ENCODE data around the gene GMIP.

DNA sequence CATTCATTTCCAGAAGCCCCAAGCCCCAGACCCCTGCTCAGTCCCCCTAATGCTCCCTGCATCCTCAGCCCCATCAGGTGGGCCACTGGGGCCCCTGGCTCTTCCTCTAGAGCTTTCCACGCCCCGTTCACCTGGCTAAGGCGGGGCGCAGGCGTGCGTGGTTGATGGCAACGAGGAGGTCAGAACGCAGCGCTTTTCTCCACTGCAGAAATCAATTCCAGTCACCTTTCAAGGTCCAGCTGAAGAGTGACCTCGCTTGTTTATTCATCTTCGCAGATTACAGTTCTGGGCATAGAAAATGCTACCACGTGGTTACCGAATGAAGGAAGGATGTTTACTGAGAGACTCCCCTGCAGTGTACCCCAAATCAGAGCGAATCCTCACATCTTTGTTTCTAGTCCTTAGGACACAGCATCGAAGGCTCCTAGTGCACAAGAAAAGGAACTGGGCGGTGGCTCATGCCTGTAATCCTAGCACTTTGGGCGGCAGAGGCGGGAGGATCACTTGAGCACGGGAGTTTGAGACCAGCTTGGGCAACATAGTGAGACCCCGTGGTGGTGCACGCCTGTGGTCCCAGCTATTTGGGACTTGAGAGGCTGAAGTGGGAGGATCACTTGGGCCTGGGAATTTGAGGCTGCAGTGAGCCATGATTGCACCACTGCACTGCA lies 24.1 kb downstream of the GMIP start:
- TF ChIP-seq POLR2A (IDR thresholded peaks at IDR 0.05; ENCODE audit: low read depth, low read length) (no peak), JUN (IDR thresholded peaks at IDR 0.05; ENCODE audit: borderline replicate concordance, insufficient read depth, insufficient read length, low read depth) (no peak)
- TF ChIP-seq, protein P1, sequence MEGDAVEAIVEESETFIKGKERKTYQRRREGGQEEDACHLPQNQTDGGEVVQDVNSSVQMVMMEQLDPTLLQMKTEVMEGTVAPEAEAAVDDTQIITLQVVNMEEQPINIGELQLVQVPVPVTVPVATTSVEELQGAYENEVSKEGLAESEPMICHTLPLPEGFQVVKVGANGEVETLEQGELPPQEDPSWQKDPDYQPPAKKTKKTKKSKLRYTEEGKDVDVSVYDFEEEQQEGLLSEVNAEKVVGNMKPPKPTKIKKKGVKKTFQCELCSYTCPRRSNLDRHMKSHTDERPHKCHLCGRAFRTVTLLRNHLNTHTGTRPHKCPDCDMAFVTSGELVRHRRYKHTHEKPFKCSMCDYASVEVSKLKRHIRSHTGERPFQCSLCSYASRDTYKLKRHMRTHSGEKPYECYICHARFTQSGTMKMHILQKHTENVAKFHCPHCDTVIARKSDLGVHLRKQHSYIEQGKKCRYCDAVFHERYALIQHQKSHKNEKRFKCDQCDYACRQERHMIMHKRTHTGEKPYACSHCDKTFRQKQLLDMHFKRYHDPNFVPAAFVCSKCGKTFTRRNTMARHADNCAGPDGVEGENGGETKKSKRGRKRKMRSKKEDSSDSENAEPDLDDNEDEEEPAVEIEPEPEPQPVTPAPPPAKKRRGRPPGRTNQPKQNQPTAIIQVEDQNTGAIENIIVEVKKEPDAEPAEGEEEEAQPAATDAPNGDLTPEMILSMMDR (IDR thresholded peaks at IDR 0.05; ENCODE audit: extremely low read depth in 1 of 2, insufficient read depth in 1 of 2, low read depth in 1 of 2, low read length in 2 of 2) = no peak
- TF ChIP-seq, protein P2, sequence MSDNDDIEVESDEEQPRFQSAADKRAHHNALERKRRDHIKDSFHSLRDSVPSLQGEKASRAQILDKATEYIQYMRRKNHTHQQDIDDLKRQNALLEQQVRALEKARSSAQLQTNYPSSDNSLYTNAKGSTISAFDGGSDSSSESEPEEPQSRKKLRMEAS (IDR thresholded peaks at IDR 0.05; ENCODE audit: insufficient read depth, insufficient read length) = no peak

All from endothelial cell of umbilical vein (primary cell).